MM.1S (cell line): ENCODE results near the gene OBSL1.

ENCODE experiments used
- DNase-seq: peaks from one replicate; pipeline ENCODE4 v3.0.0-alpha.2; 2015
- H2AFZ ChIP-seq: fragments of 300-600 bp; sonication (generic); 2 replicates; pipeline ENCODE4 v1.6.0; 2016; ENCODE audit warnings: antibody characterized with exemption, low read length
- H3F3A ChIP-seq: fragments of 300-600 bp; sonication (generic); 2 replicates; pipeline ENCODE4 v1.6.1; 2016; ENCODE audit warnings: mild to moderate bottlenecking, antibody characterized with exemption, low read length, moderate library complexity, mixed read lengths; ENCODE audit not compliant: insufficient read depth
- H3K27ac ChIP-seq: fragments of 300-600 bp; sonication (generic); 2 replicates; pipeline ENCODE4 v1.5.1; 2016; ENCODE audit warnings: mild to moderate bottlenecking, low read length
- H3K27me3 ChIP-seq: fragments of 300-600 bp; sonication (generic); replicated peaks from 2 replicates; pipeline ENCODE4 v1.6.0; 2016; ENCODE audit warnings: low read length; ENCODE audit not compliant: insufficient read depth
- H3K36me3 ChIP-seq: fragments of 300-600 bp; sonication (generic); replicated peaks from 2 replicates; pipeline ENCODE4 v1.6.1; 2016; ENCODE audit warnings: mild to moderate bottlenecking, low read length, mixed read lengths; ENCODE audit not compliant: insufficient read depth
- H3K4me1 ChIP-seq: fragments of 300-600 bp; sonication (generic); 2 replicates; pipeline ENCODE4 v1.6.1; 2016; ENCODE audit warnings: low read length, mixed read lengths
- H3K4me2 ChIP-seq: fragments of 300-600 bp; sonication (generic); 2 replicates; pipeline ENCODE4 v1.6.0; 2016; ENCODE audit warnings: low read depth, low read length
- H3K4me3 ChIP-seq: fragments of 300-600 bp; sonication (generic); 2 replicates; pipeline ENCODE4 v1.5.1; 2016; ENCODE audit warnings: low read length, mixed read lengths
- H3K79me2 ChIP-seq: fragments of 300-600 bp; sonication (generic); 2 replicates; pipeline ENCODE4 v1.6.1; 2016; ENCODE audit warnings: mixed run types, low read length, mixed read lengths
- H3K9ac ChIP-seq: fragments of 300-600 bp; sonication (generic); 2 replicates; pipeline ENCODE4 v1.6.1; 2016; ENCODE audit warnings: low read length, mixed read lengths
- H3K9me2 ChIP-seq: fragments of 300-600 bp; sonication (generic); replicated peaks from 2 replicates; pipeline ENCODE4 v1.6.1; 2016; ENCODE audit warnings: mild to moderate bottlenecking, low read length, mixed read lengths; ENCODE audit not compliant: insufficient read depth
- H3K9me3 ChIP-seq: fragments of 300-600 bp; sonication (generic); replicated peaks from 2 replicates; pipeline ENCODE4 v1.6.1; 2016; ENCODE audit warnings: mild to moderate bottlenecking, low read length, mixed read lengths; ENCODE audit not compliant: insufficient read depth
- H4K20me1 ChIP-seq: fragments of 300-600 bp; sonication (generic); 2 replicates; pipeline ENCODE4 v1.6.1; 2016; ENCODE audit warnings: mild to moderate bottlenecking, low read length, moderate library complexity, mixed read lengths; ENCODE audit not compliant: insufficient read depth
- EZH2 ChIP-seq: fragments of 300-600 bp; sonication (generic); optimal IDR thresholded peaks from 2 replicates; pipeline ENCODE3; 2017; ENCODE audit warnings: low read depth, mild to moderate bottlenecking, antibody characterized with exemption, low read length, mixed read lengths
- EZH2phosphoT487 ChIP-seq: fragments of 300-600 bp; sonication (generic); IDR thresholded peaks from 2 replicates; pipeline ENCODE4 v1.6.1; 2018; ENCODE audit warnings: antibody characterized with exemption, low read length
- TF ChIP-seq, protein P1 (sequence below): fragments of 300-600 bp; sonication (generic); IDR thresholded peaks from 2 replicates; pipeline ENCODE4 v1.5.1; 2016; ENCODE audit warnings: antibody characterized with exemption, low read length, mixed read lengths

The OBSL1 gene

DNA sequence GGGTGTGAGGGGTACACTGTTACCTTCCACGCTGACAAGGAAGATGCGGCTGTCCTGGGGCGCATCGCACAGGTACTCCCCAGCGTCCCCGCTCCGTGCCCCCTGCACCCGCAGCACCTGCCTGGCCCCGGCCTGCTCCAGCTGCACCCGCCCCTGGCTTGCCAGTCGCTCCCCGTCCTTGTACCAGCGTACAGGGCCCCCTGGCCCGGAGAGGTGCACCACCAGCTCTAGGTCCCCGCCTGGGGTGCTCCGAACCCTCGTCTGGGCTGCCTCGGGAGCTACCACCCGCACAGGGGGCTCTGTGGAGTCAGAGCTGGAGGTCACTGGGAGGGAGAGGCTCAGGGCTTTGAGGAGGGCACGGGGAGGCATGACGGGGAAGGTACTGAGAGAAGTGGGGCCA is 14.0 kb downstream of the OBSL1 start:
- H3K9ac ChIP-seq = no peak overlapping the region

GRCh38 chr2:219556413-219556812 is 14.9 kb downstream of the OBSL1 start:
- H3K9me2 ChIP-seq = no peaks in the 10 kb centered on the region
- no peak overlapping the region for H3K4me2 ChIP-seq
- H3K4me3 ChIP-seq = no peak overlapping the region
- DNase-seq = no peak
- H4K20me1 ChIP-seq = no peaks in the 10 kb centered on the region
- no peaks in the 10 kb centered on the region for H3K36me3 ChIP-seq
- TF ChIP-seq EZH2phosphoT487 = no peak
- H3F3A ChIP-seq = no peaks in the 10 kb centered on the region
- H3K79me2 ChIP-seq = no peaks in the 10 kb centered on the region
- no peak overlapping the region for H3K9ac ChIP-seq
- no peaks in the 10 kb centered on the region for H3K4me1 ChIP-seq
- no peaks in the 10 kb centered on the region for H3K9me3 ChIP-seq
- no peak overlapping the region for H3K27ac ChIP-seq
- H3K27me3 ChIP-seq = peaks cover 77% of the 10 kb centered on the region
- no peak overlapping the region for H2AFZ ChIP-seq

More for the DNA sequence above, 14.0 kb downstream of the OBSL1 start:
- Histone ChIP-seq H3K36me3 (no peaks in the 10 kb centered on the region), H3K79me2 (no peaks in the 10 kb centered on the region), H3K27ac (no peak overlapping the region), H3K9me2 (no peaks in the 10 kb centered on the region), H3F3A (no peaks in the 10 kb centered on the region), H3K4me3 (no peak overlapping the region), H3K4me1 (no peaks in the 10 kb centered on the region), H3K4me2 (no peak overlapping the region), H2AFZ (no peak overlapping the region), H3K27me3 (peaks cover 86% of the 10 kb centered on the region), H4K20me1 (no peaks in the 10 kb centered on the region), H3K9me3 (no peaks in the 10 kb centered on the region)
- TF ChIP-seq EZH2phosphoT487 (no peak), EZH2 (no peak)
- TF ChIP-seq, protein P1, sequence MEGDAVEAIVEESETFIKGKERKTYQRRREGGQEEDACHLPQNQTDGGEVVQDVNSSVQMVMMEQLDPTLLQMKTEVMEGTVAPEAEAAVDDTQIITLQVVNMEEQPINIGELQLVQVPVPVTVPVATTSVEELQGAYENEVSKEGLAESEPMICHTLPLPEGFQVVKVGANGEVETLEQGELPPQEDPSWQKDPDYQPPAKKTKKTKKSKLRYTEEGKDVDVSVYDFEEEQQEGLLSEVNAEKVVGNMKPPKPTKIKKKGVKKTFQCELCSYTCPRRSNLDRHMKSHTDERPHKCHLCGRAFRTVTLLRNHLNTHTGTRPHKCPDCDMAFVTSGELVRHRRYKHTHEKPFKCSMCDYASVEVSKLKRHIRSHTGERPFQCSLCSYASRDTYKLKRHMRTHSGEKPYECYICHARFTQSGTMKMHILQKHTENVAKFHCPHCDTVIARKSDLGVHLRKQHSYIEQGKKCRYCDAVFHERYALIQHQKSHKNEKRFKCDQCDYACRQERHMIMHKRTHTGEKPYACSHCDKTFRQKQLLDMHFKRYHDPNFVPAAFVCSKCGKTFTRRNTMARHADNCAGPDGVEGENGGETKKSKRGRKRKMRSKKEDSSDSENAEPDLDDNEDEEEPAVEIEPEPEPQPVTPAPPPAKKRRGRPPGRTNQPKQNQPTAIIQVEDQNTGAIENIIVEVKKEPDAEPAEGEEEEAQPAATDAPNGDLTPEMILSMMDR = no peak
- no peak for DNase-seq

DNA sequence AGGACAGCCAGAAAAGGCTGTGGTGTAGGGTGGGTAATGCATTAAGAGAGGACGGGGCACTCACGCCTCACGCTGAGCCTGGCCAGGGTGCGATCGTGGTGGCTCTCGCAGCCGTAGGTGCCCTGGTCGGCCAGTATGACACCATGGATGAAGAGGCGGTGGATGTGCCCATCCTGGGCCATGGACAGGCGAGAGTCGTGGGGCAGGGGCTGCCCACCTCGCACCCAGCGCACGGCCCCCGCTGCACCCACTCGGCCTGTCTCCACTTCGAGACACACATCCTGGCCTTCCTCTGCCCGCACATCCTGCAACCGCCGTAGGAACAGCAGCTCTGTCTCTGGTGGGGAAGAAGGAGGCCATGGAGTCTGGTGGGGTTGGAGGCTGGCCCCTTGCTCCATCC is 15.4 kb downstream of the OBSL1 start:
- Histone ChIP-seq H3K4me1 (no peaks in the 10 kb centered on the region), H3K4me3 (no peak overlapping the region), H4K20me1 (no peaks in the 10 kb centered on the region), H3K79me2 (no peaks in the 10 kb centered on the region), H3K27me3 (peaks cover 72% of the 10 kb centered on the region), H3K27ac (no peak overlapping the region), H2AFZ (no peak overlapping the region), H3K4me2 (no peak overlapping the region), H3K9ac (no peak overlapping the region), H3K36me3 (no peaks in the 10 kb centered on the region), H3K9me3 (no peaks in the 10 kb centered on the region), H3K9me2 (no peaks in the 10 kb centered on the region), H3F3A (no peaks in the 10 kb centered on the region)
- no peak for TF ChIP-seq EZH2phosphoT487
- TF ChIP-seq, protein P1 = no peak
- TF ChIP-seq EZH2 = no peak
- no peak for DNase-seq

- H3K4me3 ChIP-seq = no peak overlapping the region
- H3K36me3 ChIP-seq = no peaks in the 10 kb centered on the region
- no peaks in the 10 kb centered on the region for H3K9me3 ChIP-seq
- no peaks in the 10 kb centered on the region for H3F3A ChIP-seq
- H3K4me2 ChIP-seq = no peak overlapping the region
- no peak overlapping the region for H3K27ac ChIP-seq
- H3K9ac ChIP-seq = no peak overlapping the region
- H4K20me1 ChIP-seq = no peaks in the 10 kb centered on the region
- H3K79me2 ChIP-seq = no peaks in the 10 kb centered on the region
- DNase-seq = no peak
- no peaks in the 10 kb centered on the region for H3K9me2 ChIP-seq
- peaks cover 59% of the 10 kb centered on the region for H3K27me3 ChIP-seq
- H2AFZ ChIP-seq = no peak overlapping the region
- H3K4me1 ChIP-seq = no peaks in the 10 kb centered on the region
- TF ChIP-seq EZH2 (no peak), EZH2phosphoT487 (no peak)
- TF ChIP-seq, protein P1 = no peak
Measured at GRCh38 chr2:219554350-219554749, 17.0 kb downstream of the OBSL1 start.
